Right lobe of liver (tissue), 6 donors: ENCODE data around the gene LY6G6F. TPM values are rescaled to one million over a fixed set of nuclear protein-coding genes. Genes with fewer than 3 reads are reported as not detected.

Source experiments
- ATAC-seq, 4 donors: fragments of 200-7000 bp; cut with Tn5 transposase; one replicate each; pipeline ENCODE4 v1.9.1; 2020; ENCODE audit warnings: mild to moderate bottlenecking in 4 of 4, moderate library complexity in 4 of 4
- DNase-seq, 3 donors: peaks; one replicate each; pipeline ENCODE4 v3.0.0-alpha.2; 2020
- H3K27ac ChIP-seq, 3 donors: fragments of 200-600 bp; one replicate each; pipeline ENCODE4 v1.8.0; 2022
- H3K27me3 ChIP-seq, 2 donors: fragments of 200-600 bp; one replicate each; pipeline ENCODE4 v1.8.0; 2022
- H3K36me3 ChIP-seq, 4 donors: fragments of 200-600 bp; sonication (generic) in 1 of 4; one replicate each; pipeline versions ENCODE4 v1.5.1 to v1.8.0; 2017 to 2022; ENCODE audit warnings: control low read depth in 1 of 4
- H3K4me1 ChIP-seq, 4 donors: fragments of 200-600 bp; sonication (generic) in 1 of 4; one replicate each; pipeline versions ENCODE4 v1.5.1 to v1.8.0; 2017 to 2022; ENCODE audit warnings: control low read depth in 1 of 4
- H3K4me3 ChIP-seq, 3 donors: fragments of 200-600 bp; one replicate each; pipeline ENCODE4 v1.8.0; 2022
- H3K9me3 ChIP-seq, 4 donors: fragments of 200-600 bp; sonication (generic) in 1 of 4; one replicate each; pipeline versions ENCODE4 v1.5.1 to v1.8.0; 2017 to 2022; ENCODE audit warnings: control low read depth in 1 of 4
- CTCF ChIP-seq, 4 donors: fragments of 200-600 bp in 3 of 4; fragments of 450-650 bp in 1 of 4; IDR thresholded peaks; one replicate each; pipeline versions ENCODE4 v1.5.1 to v1.8.0; 2016 to 2022; ENCODE audit warnings: antibody characterized with exemption in 4 of 4, mild to moderate bottlenecking in 2 of 4
- POLR2A ChIP-seq: fragments of 450-650 bp; IDR thresholded peaks from one replicate; pipeline ENCODE4 v1.6.1; 2017; ENCODE audit warnings: antibody characterized with exemption, mild to moderate bottlenecking
- WGBS: methylation state at CpG from one replicate; pipeline ENCODE4 v1.1.6; 2018; ENCODE audit warnings: low coverage, low lambda C conversion rate; ENCODE audit not compliant: insufficient coverage; ENCODE audit errors: missing lambda C conversion rate; 5-methylcytosine and 5-hydroxymethylcytosine counted together
- intact Hi-C, 2 donors: fragments of 100-400 bp; cut with DNase I; formaldehyde crosslinking; loops; one replicate each; pipeline versions ENCODE4 v1.11.2 to v1.14.1; 2022
- total RNA-seq, 6 experiments: library from RNA; depleted of rRNA in 2 of 6; stranded (reverse); fragments of >200 nt in 2 of 6; fragmentation: NEBNext Ultra II Directional in 3 of 6; extraction: Animal tissue kit (Norgen Biotek cat#: 25700) in 3 of 6; gene quantifications; one replicate each; pipeline versions ENCODE4 v1.1.0 to v1.2.4, GENCODE V29; 2016 to 2023
- donor health status: DM: no; HTN: yes; CAD: no.
- donor health status: DM: no; HTN: no; CAD: no.
- donor health status: DM: no; HTN: no; CAD: no.
- donor health status: DM: no; HTN: yes; CAD: no.
- donor health status: DM: no; HTN: yes; CAD: no.

The LY6G6F gene
- total RNA-seq, 6 experiments from 2014 or later: not detected

- intact Hi-C loops: no loop called here
- Histone ChIP-seq H3K27ac (peak within 1 kb of the TSS; percentile 83 to 90 (median 86)), H3K27me3 (no peaks in the 10 kb centered on the region), H3K4me3 (peak within 1 kb of the TSS; percentile 70 to 93 (median 87)), H3K4me1 (peaks cover 1 to 18% (median 8%) of the 10 kb centered on the region in 4 donors), H3K9me3 (no peaks in the 10 kb centered on the region), H3K36me3 (peaks cover 10 to 39% (median 26%) of the 10 kb centered on the region in 4 donors)
- ATAC-seq (peak; percentile 87 to 94 (median 91)), DNase-seq (peak; percentile 98 to 99 (median 99))
- TF ChIP-seq CTCF (IDR thresholded peaks at IDR 0.05): peak in 3 of 4 donors; percentile 4 to 25 (median 16)
- TF ChIP-seq POLR2A: peak; percentile 62
- 0% methylated on average over 30 of the region's 63 CpGs for WGBS
Observed at GRCh38 chr6:31665501-31666336, 40.9 kb upstream of the LY6G6F start, which contains the start of gene CSNK2B. Gene CSNK2B, plus strand, starts transcription at chr6:31666080. Its CDS starts 752 bp downstream, at chr6:31666832.

- intact Hi-C loops: no loop called here
- 3% methylated on average over 15 of the region's 15 CpGs for WGBS
- ATAC-seq (no peak), DNase-seq (no peak)
- Histone ChIP-seq H3K36me3 (peaks cover 10 to 46% (median 29%) of the 10 kb centered on the region in 4 donors), H3K9me3 (no peaks in the 10 kb centered on the region), H3K4me3 (peak overlapping the region; percentile 70 to 93 (median 87)), H3K27ac (peak overlapping the region; percentile 62 to 90 (median 81)), H3K4me1 (peaks cover 1 to 18% (median 8%) of the 10 kb centered on the region in 4 donors), H3K27me3 (no peaks in the 10 kb centered on the region)
- TF ChIP-seq POLR2A: no peak
Observed at GRCh38 chr6:31666337-31666965, 40.2 kb upstream of the LY6G6F start.

GRCh38 chr6:31669676-31670075, 37.0 kb upstream of the LY6G6F start, which contains the start of gene LY6G5B:
Gene LY6G5B, plus strand, starts transcription at chr6:31669976. Its CDS starts 975 bp downstream, at chr6:31670951.
- Histone ChIP-seq H3K27ac (no peak within 1 kb of the TSS), H3K36me3 (peaks cover 10 to 55% (median 36%) of the 10 kb centered on the region in 4 donors), H3K4me3 (no peak within 1 kb of the TSS), H3K9me3 (no peaks in the 10 kb centered on the region), H3K4me1 (peaks cover 0 to 6% (median 0%) of the 10 kb centered on the region in 4 donors), H3K27me3 (no peaks in the 10 kb centered on the region)
- WGBS: 81% methylated on average over 7 of the region's 8 CpGs
- no peak for DNase-seq
- ATAC-seq: no peak
- TF ChIP-seq POLR2A (no peak), CTCF (IDR thresholded peaks at IDR 0.05) (no peak)
- intact Hi-C loops: loop anchor here in 1 of 2 donors (10.0 kb wide), 1 partner anchor 205 kb away; the partner anchor contains the start of gene SLC44A4

- Histone ChIP-seq H3K4me3 (no peak overlapping the region), H3K27ac (no peak overlapping the region), H3K9me3 (no peaks in the 10 kb centered on the region), H3K4me1 (peaks cover 0 to 10% (median 0%) of the 10 kb centered on the region in 4 donors), H3K27me3 (no peaks in the 10 kb centered on the region), H3K36me3 (peaks cover 0 to 15% (median 4%) of the 10 kb centered on the region in 4 donors)
- ATAC-seq: no peak
- TF ChIP-seq POLR2A: no peak
- TF ChIP-seq CTCF (IDR thresholded peaks at IDR 0.05): no peak
- intact Hi-C loops: loop anchor here in 1 of 2 donors (10.0 kb wide), 1 partner anchor 198 kb away; the partner anchor contains the start of gene SLC44A4
- no CpG with 5 or more reads among the region's 4 CpGs for WGBS
- no peak for DNase-seq
Observed at GRCh38 chr6:31676322-31676903, 30.3 kb upstream of the LY6G6F start.
